ENCODE data around the gene SLC30A5. TPM values are rescaled to one million over a fixed set of nuclear protein-coding genes. Genes with fewer than 3 reads are reported as not detected.

SLC30A5 gene
- total and polyA plus RNA-seq, 2 of the 13 experiments (the other 11 are each of a cell fraction or from before 2014, with no cell fraction given), result 46.0 to 53.6 TPM

DNA sequence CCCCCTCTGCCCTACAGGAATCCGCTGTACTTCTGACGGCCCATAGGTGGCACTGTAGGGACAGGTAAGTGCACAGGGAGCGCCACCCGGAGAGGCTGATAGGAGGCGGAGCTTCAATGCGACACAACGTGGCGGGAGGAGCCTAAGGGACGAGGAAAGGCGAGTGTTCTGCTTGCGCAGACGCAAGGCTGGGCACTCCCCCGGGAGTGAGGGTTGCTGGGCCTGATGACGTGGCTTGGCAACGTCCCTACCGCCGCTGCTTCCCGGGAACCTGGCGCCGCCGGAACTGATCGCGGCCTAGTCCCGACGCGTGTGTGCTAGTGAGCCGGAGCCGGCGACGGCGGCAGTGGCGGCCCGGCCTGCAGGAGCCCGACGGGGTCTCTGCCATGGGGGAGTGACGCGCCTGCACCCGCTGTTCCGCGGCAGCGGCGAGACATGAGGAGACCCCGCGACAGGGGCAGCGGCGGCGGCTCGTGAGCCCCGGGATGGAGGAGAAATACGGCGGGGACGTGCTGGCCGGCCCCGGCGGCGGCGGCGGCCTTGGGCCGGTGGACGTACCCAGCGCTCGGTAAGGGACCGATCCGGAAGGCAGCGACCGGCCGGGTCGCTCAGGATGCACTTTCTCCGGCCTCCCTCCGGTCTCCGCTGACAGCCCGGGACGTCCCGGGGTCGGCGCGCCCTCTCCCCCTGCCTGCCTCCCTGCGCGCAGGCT, at the start of gene SLC30A5 (continued):
- TF ChIP-seq NR2F1 (CRISPR knock-in tag; IDR thresholded peaks at IDR 0.05), result 0 out of 4 replicates have a peak, but pooled peaks of 1 of the 2 experiments have one; percentile 6
- TF ChIP-seq, protein P1, sequence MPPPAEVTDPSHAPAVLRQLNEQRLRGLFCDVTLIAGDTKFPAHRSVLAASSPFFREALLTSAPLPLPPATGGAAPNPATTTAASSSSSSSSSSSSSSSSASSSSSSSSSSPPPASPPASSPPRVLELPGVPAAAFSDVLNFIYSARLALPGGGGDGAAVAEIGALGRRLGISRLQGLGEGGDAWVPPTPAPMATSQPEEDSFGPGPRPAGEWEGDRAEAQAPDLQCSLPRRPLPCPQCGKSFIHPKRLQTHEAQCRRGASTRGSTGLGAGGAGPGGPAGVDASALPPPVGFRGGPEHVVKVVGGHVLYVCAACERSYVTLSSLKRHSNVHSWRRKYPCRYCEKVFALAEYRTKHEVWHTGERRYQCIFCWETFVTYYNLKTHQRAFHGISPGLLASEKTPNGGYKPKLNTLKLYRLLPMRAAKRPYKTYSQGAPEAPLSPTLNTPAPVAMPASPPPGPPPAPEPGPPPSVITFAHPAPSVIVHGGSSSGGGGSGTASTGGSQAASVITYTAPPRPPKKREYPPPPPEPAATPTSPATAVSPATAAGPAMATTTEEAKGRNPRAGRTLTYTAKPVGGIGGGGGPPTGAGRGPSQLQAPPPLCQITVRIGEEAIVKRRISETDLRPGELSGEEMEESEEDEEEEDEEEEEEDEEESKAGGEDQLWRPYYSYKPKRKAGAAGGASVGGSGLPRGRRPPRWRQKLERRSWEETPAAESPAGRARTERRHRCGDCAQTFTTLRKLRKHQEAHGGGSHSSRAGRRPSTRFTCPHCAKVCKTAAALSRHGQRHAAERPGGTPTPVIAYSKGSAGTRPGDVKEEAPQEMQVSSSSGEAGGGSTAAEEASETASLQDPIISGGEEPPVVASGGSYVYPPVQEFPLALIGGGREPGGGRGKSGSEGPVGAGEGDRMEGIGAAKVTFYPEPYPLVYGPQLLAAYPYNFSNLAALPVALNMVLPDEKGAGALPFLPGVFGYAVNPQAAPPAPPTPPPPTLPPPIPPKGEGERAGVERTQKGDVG (CRISPR knock-in tag; IDR thresholded peaks at IDR 0.05; ENCODE audit: borderline replicate concordance), result peak; percentile 82; the same call in 1 of the 2 replicates
- TF ChIP-seq, protein P2, sequence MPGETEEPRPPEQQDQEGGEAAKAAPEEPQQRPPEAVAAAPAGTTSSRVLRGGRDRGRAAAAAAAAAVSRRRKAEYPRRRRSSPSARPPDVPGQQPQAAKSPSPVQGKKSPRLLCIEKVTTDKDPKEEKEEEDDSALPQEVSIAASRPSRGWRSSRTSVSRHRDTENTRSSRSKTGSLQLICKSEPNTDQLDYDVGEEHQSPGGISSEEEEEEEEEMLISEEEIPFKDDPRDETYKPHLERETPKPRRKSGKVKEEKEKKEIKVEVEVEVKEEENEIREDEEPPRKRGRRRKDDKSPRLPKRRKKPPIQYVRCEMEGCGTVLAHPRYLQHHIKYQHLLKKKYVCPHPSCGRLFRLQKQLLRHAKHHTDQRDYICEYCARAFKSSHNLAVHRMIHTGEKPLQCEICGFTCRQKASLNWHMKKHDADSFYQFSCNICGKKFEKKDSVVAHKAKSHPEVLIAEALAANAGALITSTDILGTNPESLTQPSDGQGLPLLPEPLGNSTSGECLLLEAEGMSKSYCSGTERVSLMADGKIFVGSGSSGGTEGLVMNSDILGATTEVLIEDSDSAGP (CRISPR knock-in tag; IDR thresholded peaks at IDR 0.05; ENCODE audit: borderline replicate concordance), result peak; percentile 89; the same call in 1 of the 2 replicates
- TF ChIP-seq ATF5 (CRISPR knock-in tag; IDR thresholded peaks at IDR 0.05; ENCODE audit: low read depth), result peak; percentile 52; the same call in 1 of the 2 replicates
- TF ChIP-seq HMGA1 (CRISPR knock-in tag; conservative IDR thresholded peaks at IDR 0.05), result no peak
- 0 out of 2 replicates have a peak, but pooled peaks have one; percentile 12 for TF ChIP-seq CEBPB (IDR thresholded peaks at IDR 0.05; ENCODE audit: borderline replicate concordance, low read depth, low read length)
- no peak for TF ChIP-seq SMARCE1 (IDR thresholded peaks at IDR 0.05; ENCODE audit: borderline replicate concordance)
- TF ChIP-seq SSRP1 (CRISPR knock-in tag; IDR thresholded peaks at IDR 0.05), result no peak
- no peak for TF ChIP-seq ZNF550 (CRISPR knock-in tag; IDR thresholded peaks at IDR 0.05; ENCODE audit: borderline replicate concordance)
- TF ChIP-seq REPIN1 (CRISPR knock-in tag; IDR thresholded peaks at IDR 0.05; ENCODE audit: borderline replicate concordance, low read depth), result peak; percentile 95
- TF ChIP-seq SMC3 (IDR thresholded peaks at IDR 0.05; ENCODE audit: low read length), result peak; percentile 62
- TF ChIP-seq CHD2 (IDR thresholded peaks at IDR 0.05; ENCODE audit: low read depth, low read length), result 0 out of 2 replicates have a peak, but pooled peaks have one; percentile 47
- peak; percentile 61; the same call in 1 of the 2 replicates for TF ChIP-seq TGIF2 (CRISPR knock-in tag; IDR thresholded peaks at IDR 0.05)
- no peak; the same call in 1 of the 2 replicates for TF ChIP-seq PLSCR1 (CRISPR knock-in tag; IDR thresholded peaks at IDR 0.05; ENCODE audit: borderline replicate concordance)
- TF ChIP-seq ATAD3A (CRISPR knock-in tag; IDR thresholded peaks at IDR 0.05), result 0 out of 2 replicates have a peak, but pooled peaks have one; percentile 37
- no peak; the same call in 1 of the 2 replicates for TF ChIP-seq ZNF460 (CRISPR knock-in tag; IDR thresholded peaks at IDR 0.05; ENCODE audit: borderline replicate concordance)
- TF ChIP-seq ATF7 (IDR thresholded peaks at IDR 0.05), result peak; percentile 28
- peak; percentile 77 for TF ChIP-seq ATF7 (CRISPR knock-in tag; IDR thresholded peaks at IDR 0.05)
- peak; percentile 39; the same call in 1 of the 2 replicates for TF ChIP-seq RARA (CRISPR knock-in tag; IDR thresholded peaks at IDR 0.05)
- no peak for TF ChIP-seq ZBTB49 (CRISPR knock-in tag; IDR thresholded peaks at IDR 0.05; ENCODE audit: borderline replicate concordance)
